ENCODE data around the gene FBXO28. TPM values are rescaled to one million over a fixed set of nuclear protein-coding genes. Genes with fewer than 3 reads are reported as not detected.

FBXO28 gene
- total RNA-seq, 2 donors from 2014 or later: 33.2 to 40.1 TPM

GRCh38 chr1:224080115-224080774 is 33.7 kb upstream of the FBXO28 start:
- no peak overlapping the region for H3K4me3 Mint-ChIP-seq
- Histone ChIP-seq H3K9me3 (ENCODE audit: control insufficient read depth, low read length) (no peaks in the 10 kb centered on the region), H3K4me3 (ENCODE audit: low read length) (no peak overlapping the region), H3K27ac (ENCODE audit: low read depth, low read length) (no peak overlapping the region), H3K4me1 (ENCODE audit: control insufficient read depth, insufficient read depth, low read length) (no peaks in the 10 kb centered on the region), H3K9ac (ENCODE audit: extremely low read depth, low read length, poor library complexity, severe bottlenecking) (no peak overlapping the region), H3K27me3 (ENCODE audit: control insufficient read depth, insufficient read depth, low read length, poor library complexity, severe bottlenecking) (no peaks in the 10 kb centered on the region), H3K36me3 (ENCODE audit: control insufficient read depth, insufficient read depth, low read length) (no peaks in the 10 kb centered on the region)
- WGBS, 2 experiments (ENCODE audit: insufficient coverage in 1 of 2, insufficient read length in 1 of 2): 77 to 86% methylated on average over 9 of the region's 9 CpGs
- no peaks in the 10 kb centered on the region for H3K27me3 Mint-ChIP-seq (ENCODE audit: insufficient read depth)
- TF ChIP-seq CTCF (conservative IDR thresholded peaks at IDR 0.05): no peak
- H3K4me1 Mint-ChIP-seq: peaks cover 2% of the 10 kb centered on the region
- H3K36me3 Mint-ChIP-seq (ENCODE audit: low read depth): no peaks in the 10 kb centered on the region
- no peaks in the 10 kb centered on the region for H3K9me3 Mint-ChIP-seq
- H3K27ac Mint-ChIP-seq: no peak overlapping the region
- DNase-seq: no peak

DNA sequence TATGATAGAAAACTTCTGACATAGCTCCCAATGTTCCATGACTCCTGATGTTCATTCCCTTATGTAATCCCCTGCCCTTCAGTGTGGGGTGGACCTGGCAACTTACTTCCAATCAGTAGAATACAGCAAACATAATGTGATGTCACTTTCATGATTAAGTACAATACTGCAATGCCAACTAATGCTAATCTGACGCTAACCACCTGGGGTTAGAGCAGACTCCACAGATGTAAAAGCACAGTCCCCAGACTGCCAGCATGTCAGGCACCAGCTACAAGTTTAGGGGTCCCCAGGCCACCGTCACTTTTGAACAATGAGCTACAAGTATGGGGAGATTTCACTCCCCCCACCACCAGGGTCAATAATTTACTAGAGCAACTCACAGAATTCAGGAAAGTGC is 32.3 kb upstream of the FBXO28 start:
- H3K27ac ChIP-seq (ENCODE audit: low read depth, low read length): no peak overlapping the region
- Mint-ChIP-seq H3K4me1 (peaks cover 2% of the 10 kb centered on the region), H3K36me3 (ENCODE audit: low read depth) (no peaks in the 10 kb centered on the region), H3K27ac (no peak overlapping the region), H3K9me3 (no peaks in the 10 kb centered on the region), H3K27me3 (ENCODE audit: insufficient read depth) (no peaks in the 10 kb centered on the region), H3K4me3 (no peak overlapping the region)
- WGBS, 2 experiments (ENCODE audit: insufficient coverage in 1 of 2, insufficient read length in 1 of 2): 90% methylated on average over 2 of the region's 2 CpGs; no CpG with 5 or more reads in 1 of the 2 experiments
- H3K4me3 ChIP-seq (ENCODE audit: low read length): no peak overlapping the region
- no peaks in the 10 kb centered on the region for H3K9me3 ChIP-seq (ENCODE audit: control insufficient read depth, low read length)
- H3K27me3 ChIP-seq (ENCODE audit: control insufficient read depth, insufficient read depth, low read length, poor library complexity, severe bottlenecking): no peaks in the 10 kb centered on the region
- TF ChIP-seq CTCF (conservative IDR thresholded peaks at IDR 0.05): no peak
- no peaks in the 10 kb centered on the region for H3K4me1 ChIP-seq (ENCODE audit: control insufficient read depth, insufficient read depth, low read length)
- no peak for DNase-seq
- no peaks in the 10 kb centered on the region for H3K36me3 ChIP-seq (ENCODE audit: control insufficient read depth, insufficient read depth, low read length)
- no peak overlapping the region for H3K9ac ChIP-seq (ENCODE audit: extremely low read depth, low read length, poor library complexity, severe bottlenecking)

GRCh38 chr1:224082146-224082545 is 31.8 kb upstream of the FBXO28 start:
- no peaks in the 10 kb centered on the region for H3K27me3 ChIP-seq (ENCODE audit: control insufficient read depth, insufficient read depth, low read length, poor library complexity, severe bottlenecking)
- H3K9me3 ChIP-seq (ENCODE audit: control insufficient read depth, low read length): no peaks in the 10 kb centered on the region
- Mint-ChIP-seq H3K9me3 (no peaks in the 10 kb centered on the region), H3K27me3 (ENCODE audit: insufficient read depth) (no peaks in the 10 kb centered on the region), H3K36me3 (ENCODE audit: low read depth) (no peaks in the 10 kb centered on the region), H3K4me1 (peaks cover 2% of the 10 kb centered on the region), H3K4me3 (no peak overlapping the region), H3K27ac (no peak overlapping the region)
- DNase-seq: no peak
- 74 to 81% methylated on average over 2 to 4 of the region's 4 CpGs for WGBS, 2 experiments (ENCODE audit: insufficient coverage in 1 of 2, insufficient read length in 1 of 2)
- no peak overlapping the region for H3K4me3 ChIP-seq (ENCODE audit: low read length)
- no peak overlapping the region for H3K9ac ChIP-seq (ENCODE audit: extremely low read depth, low read length, poor library complexity, severe bottlenecking)
- no peak for TF ChIP-seq CTCF (conservative IDR thresholded peaks at IDR 0.05)
- no peaks in the 10 kb centered on the region for H3K36me3 ChIP-seq (ENCODE audit: control insufficient read depth, insufficient read depth, low read length)
- no peak overlapping the region for H3K27ac ChIP-seq (ENCODE audit: low read depth, low read length)
- H3K4me1 ChIP-seq (ENCODE audit: control insufficient read depth, insufficient read depth, low read length): no peaks in the 10 kb centered on the region
